HG02623 (cell line): ENCODE data around the gene EXOSC5.
A peak's percentile ranks its signal among the peaks of the same experiment; 100 is the strongest.
"Not testable (repeated sequence)": the region's sequence is repeated elsewhere in the genome, so short reads cannot be mapped to it uniquely, and the experiment has no call there.

Experiments
- ATAC-seq: cut with Tn5 transposase; IDR thresholded peaks from one replicate; pipeline ENCODE4 v1.9.1; 2021; ENCODE audit warnings: moderate library complexity; ENCODE audit not compliant: unreplicated experiment

The EXOSC5 gene

DNA sequence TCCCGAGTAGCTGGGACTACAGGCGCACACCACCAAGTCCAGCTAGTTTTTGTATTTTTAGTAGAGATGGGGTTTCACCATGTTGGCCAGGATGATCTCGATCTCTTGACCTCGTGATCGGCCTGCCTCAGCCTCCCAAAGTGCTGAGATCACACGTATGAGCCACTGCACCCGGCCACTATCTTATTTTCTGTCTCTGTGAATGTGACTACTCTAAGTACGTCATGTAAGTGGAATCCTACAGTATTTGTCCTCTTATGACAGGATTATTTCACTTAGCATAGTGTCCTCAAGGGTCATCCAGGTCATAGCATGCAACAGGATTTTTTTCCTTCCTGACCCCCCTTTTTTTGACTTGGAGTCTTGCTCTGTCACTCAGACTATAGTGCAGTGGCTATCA is 25.6 kb downstream of the EXOSC5 start:
- no peak for ATAC-seq

DNA sequence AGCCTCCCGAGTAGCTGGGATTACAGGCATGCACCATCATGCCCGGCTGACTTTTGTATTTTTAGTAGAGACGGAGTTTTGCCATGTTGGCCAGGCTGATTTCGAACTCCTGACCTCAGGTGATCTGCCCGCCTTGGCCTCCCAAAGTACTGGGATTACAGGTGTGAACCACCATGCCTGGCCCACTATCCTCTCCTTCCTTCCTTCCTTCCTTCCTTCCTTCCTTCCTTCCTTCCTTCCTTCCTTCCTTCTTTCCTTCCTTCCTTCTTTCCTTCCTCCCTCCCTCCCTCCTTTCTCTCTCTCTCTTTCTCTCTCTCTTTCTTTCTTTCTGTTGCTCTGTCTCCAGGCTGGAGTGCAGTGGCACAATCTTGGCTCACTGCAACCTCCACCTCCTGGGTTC is 26.0 kb downstream of the EXOSC5 start:
- ATAC-seq, result not testable (repeated sequence)

- no peak for ATAC-seq
These were observed 27.4 kb downstream of the EXOSC5 start for GRCh38 chr19:41369769-41370168.

DNA sequence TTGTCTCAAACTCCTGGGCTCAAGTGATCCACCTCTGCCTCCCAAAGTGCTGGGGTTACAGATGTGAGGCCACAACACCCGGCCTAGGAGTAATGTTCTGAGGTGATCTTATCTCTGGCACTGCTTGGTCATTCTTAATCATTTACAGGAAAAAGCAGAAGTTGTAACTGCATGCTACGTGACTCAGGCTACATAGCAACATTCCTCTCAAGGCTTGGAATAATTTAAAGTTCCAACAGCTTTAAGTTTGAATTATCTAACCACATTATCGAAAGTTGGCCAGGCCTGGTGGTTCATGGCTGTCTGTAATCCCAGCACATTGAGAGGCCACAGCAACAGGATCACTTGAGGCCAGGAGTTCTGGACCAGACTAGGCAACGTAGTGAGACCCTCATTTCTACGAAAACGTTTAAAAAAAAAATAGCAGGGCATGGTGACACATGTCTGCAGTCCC is 29.3 kb downstream of the EXOSC5 start:
- no peak for ATAC-seq

DNA sequence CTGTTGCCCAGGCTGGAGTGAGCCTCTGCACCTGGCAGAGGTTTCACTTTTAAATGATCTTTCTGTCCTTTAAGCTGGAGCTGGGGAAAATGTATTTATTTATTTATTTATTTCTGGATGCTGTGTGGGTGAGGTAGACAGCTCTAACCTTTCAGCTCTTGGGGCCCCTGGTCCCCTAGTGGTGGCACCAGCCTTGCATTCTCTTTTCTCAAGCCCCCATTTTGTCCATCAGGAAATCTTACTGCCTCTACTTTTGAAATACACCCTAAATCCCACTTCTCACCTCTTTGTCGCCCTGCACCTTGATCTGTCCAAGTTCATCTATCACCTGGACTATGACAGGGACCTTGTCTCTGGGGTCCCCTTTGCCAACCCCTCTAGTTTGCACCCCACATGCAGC is 31.1 kb downstream of the EXOSC5 start:
- ATAC-seq, result no peak

- no peak for ATAC-seq
These were observed 32.4 kb downstream of the EXOSC5 start for GRCh38 chr19:41364524-41365391.

GRCh38 chr19:41363753-41364523 is 33.2 kb downstream of the EXOSC5 start, which contains the start of gene B9D2:
Gene B9D2 (minus strand): TSS chr19:41364149. CDS start chr19:41363519, 630 bp downstream.
- peak; percentile 80 for ATAC-seq

- ATAC-seq, result no peak
These were observed 33.8 kb downstream of the EXOSC5 start for GRCh38 chr19:41363371-41363752.

- ATAC-seq, result no peak
These were observed 34.9 kb downstream of the EXOSC5 start for GRCh38 chr19:41362143-41362847.

GRCh38 chr19:41359741-41360140 is 37.4 kb downstream of the EXOSC5 start:
- no peak for ATAC-seq

DNA sequence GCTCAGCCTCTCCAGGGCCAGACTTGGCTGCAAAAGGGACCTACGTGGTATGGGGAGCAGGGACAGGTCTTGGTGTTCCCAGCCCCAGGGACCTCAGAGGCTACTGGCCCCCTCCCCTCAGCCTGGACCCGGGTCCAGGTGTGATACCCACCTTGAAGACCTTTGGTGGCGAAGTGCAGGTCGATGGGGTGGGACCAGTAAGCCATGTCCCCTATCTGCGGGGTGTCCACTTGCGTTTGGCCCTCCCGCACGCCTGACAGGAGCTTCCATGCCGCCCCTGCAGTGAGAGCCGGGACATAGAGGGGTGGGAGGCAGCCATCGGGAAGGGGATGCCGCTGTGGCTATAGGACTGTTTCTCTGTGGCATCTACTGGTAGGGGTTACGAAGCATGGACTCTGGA is 39.4 kb downstream of the EXOSC5 start:
- no peak for ATAC-seq

DNA sequence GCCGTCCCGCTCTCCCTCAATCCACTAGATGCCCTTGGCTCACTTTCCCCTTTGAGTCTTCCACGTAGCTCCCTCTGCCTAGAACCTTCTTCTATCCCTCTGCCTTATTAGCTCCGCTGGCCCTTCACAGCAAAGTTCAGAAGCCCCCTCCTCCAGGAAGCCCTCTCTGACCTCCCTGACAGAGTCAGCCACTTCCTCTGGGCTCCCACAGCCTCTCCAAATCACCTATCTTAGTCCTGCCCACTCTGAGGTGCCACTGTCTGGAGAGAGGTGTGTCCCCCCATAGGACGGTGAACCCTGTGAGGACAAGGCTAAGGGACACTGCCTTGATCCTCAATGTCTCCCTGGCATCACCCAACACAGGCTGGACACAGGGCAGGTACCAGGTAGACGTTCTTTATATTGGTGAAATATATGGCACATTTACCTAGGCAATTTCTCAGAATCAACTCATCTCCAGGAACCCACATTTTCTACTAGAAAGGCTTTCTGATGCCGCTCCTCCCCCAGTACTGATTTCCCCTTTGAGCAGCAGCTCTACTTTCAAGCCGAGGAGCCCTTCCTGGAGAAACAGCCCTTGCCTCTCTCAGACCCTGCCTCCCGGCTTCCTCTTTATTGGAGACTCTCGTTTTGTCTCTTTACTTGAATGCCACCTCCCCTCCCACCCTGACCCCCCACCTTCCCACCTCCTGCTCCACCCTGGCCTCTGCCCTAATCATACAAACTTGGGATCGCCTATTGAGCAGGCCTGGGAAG is 40.0 kb downstream of the EXOSC5 start:
- no peak for ATAC-seq

DNA sequence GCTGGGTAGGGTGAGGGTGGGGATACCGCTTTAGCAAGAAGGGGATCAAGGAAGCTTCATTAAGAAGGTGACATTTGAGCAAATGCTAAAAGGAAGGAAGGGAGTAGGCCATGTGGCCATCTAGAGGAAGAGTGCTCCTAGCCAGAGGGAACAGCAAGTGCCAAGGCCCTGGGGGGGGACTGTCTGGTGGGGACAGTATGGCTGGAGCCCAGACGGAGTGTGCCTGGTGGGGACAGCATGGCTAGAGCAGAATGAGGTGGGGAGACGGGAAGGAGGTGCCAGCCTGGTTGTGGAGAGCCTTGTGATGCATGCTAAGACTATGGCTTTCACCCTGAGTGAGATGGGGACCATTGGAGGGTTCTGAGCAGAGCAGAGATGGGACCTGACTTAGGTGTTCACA is 41.4 kb downstream of the EXOSC5 start:
- no peak for ATAC-seq

DNA sequence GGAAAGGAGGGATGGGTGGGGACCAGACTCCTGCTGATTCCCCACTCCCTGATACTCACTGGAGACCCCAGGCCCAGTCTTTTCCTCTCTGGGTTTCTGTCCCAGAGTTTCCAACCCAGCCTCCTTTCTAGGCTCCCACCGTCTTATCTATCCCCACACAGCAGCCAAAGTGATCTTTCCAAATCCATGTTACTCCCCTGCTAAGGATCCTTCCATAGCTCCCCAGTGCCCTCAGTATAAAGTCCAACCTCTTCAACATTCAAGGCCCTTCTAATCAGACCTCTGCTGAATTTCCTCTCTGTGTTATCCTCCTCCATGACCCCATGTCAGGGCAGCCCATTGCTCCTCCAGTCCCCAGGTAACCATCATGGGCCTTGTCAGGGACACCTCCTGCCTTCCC is 42.1 kb downstream of the EXOSC5 start:
- ATAC-seq, result no peak

GRCh38 chr19:41354343-41354953 is 42.7 kb downstream of the EXOSC5 start:
- ATAC-seq, result no peak

- peak; percentile 39 for ATAC-seq
These were observed 43.5 kb downstream of the EXOSC5 start, which contains the start of gene TGFB1 for GRCh38 chr19:41353466-41354342. Gene TGFB1 (minus strand): TSS chr19:41353922. CDS start chr19:41353044, 878 bp downstream.

DNA sequence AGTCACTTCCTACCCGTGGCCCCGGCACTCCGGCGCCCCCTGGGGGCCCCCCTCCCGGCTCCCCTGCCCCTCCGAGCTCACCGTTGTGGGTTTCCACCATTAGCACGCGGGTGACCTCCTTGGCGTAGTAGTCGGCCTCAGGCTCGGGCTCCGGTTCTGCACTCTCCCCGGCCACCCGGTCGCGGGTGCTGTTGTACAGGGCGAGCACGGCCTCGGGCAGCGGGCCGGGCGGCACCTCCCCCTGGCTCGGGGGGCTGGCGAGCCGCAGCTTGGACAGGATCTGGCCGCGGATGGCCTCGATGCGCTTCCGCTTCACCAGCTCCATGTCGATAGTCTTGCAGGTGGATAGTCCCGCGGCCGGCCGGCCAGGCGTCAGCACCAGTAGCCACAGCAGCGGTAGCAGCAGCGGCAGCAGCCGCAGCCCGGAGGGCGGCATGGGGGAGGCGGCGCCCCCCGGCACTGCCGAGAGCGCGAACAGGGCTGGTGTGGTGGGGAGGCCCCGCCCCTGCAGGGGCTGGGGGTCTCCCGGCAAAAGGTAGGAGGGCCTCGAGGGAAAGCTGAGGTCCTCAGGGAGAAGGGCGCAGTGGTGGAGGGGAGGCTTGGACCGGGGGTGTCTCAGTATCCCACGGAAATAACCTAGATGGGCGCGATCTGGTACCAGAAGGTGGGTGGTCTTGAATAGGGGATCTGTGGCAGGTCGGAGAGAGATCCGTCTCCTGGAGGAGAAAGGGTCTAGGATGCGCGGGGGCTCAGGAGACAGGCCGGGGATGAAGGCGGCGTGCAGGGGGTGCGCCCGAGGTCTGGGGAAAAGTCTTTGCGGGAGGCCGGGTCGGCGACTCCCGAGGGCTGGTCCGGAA is 44.3 kb downstream of the EXOSC5 start:
- no peak for ATAC-seq

DNA sequence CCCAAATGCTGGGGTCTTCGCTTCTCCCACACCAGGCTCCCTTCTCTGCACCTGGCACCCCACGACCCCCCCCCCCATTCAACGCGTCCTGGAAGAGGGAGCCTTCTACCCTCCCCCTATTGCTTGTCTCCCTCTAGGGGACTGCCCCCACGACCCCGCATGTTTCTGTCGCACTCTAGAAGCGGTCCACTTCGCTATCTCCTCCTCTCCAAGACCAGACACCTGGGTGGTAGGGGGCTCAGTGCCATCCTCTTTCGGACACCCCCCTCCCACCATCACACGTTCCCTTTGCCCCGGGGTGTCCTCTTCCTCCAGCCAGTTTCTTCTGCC is 44.9 kb downstream of the EXOSC5 start:
- no peak for ATAC-seq
